Lung (tissue), 12 donors: Measurements from ENCODE around the gene RBFOX1. TPM values are rescaled to one million over a fixed set of nuclear protein-coding genes. Genes with fewer than 3 reads are reported as not detected.
A peak's percentile ranks its signal among the peaks of the same experiment; 100 is the strongest.

ENCODE experiments used
- ATAC-seq: fragments of 200-7000 bp; cut with Tn5 transposase; one replicate; pipeline ENCODE4 v1.9.1; 2020; ENCODE audit warnings: moderate number of reproducible peaks; ENCODE audit not compliant: insufficient read depth, low FRiP score
- DNase-seq, 3 donors: peaks; one replicate each; pipeline ENCODE4 v3.0.0-alpha.2; 2013 to 2017
- H3K27ac ChIP-seq, 2 donors: one replicate each; pipeline ENCODE4 v1.5.1; 2013; ENCODE audit warnings: mild to moderate bottlenecking in 2 of 2, moderate library complexity in 2 of 2, control low read depth in 1 of 2, inconsistent platforms in 1 of 2, low read depth in 1 of 2, low read length in 1 of 2
- H3K27me3 ChIP-seq, 3 donors: one replicate each; pipeline ENCODE4 v1.5.1; 2013; ENCODE audit warnings: low read length in 2 of 3; ENCODE audit not compliant: control insufficient read depth in 3 of 3, insufficient read depth in 3 of 3
- H3K36me3 ChIP-seq, 4 donors: one replicate each; pipeline ENCODE4 v1.5.1; 2013; ENCODE audit warnings: low read length in 4 of 4, mild to moderate bottlenecking in 1 of 4, moderate library complexity in 1 of 4; ENCODE audit not compliant: control insufficient read depth in 4 of 4, insufficient read depth in 4 of 4
- H3K4me1 ChIP-seq, 5 donors: one replicate each; pipeline ENCODE4 v1.5.1; 2013; ENCODE audit warnings: low read length in 5 of 5, mild to moderate bottlenecking in 2 of 5, moderate library complexity in 1 of 5; ENCODE audit not compliant: control insufficient read depth in 5 of 5, insufficient read depth in 5 of 5
- H3K4me3 ChIP-seq: one replicate; pipeline ENCODE4 v1.5.1; 2013; ENCODE audit warnings: mild to moderate bottlenecking, control low read depth, moderate library complexity
- H3K9ac ChIP-seq, 2 donors: one replicate each; pipeline ENCODE4 v1.5.1; 2013; ENCODE audit warnings: low read length in 2 of 2, control low read depth in 1 of 2; ENCODE audit not compliant: insufficient read depth in 1 of 2
- H3K9me3 ChIP-seq, 4 donors: one replicate each; pipeline ENCODE4 v1.5.1; 2013; ENCODE audit warnings: low read length in 3 of 4, mild to moderate bottlenecking in 1 of 4, moderate library complexity in 1 of 4; ENCODE audit not compliant: control insufficient read depth in 4 of 4, insufficient read depth in 3 of 4
- CTCF ChIP-seq: IDR thresholded peaks from 2 replicates; pipeline ENCODE4 v1.5.1; 2012; ENCODE audit warnings: mild to moderate bottlenecking; ENCODE audit errors: control extremely low read depth, extremely low read depth
- WGBS, 2 donors: extraction: QIAGEN DNeasy Blood & Tissue Kit; methylation state at CpG; one replicate each; pipeline ENCODE4 v1.1.7; 2013; 5-methylcytosine and 5-hydroxymethylcytosine counted together
- polyA plus RNA-seq, 2 donors: library from polyadenylated mRNA; stranded (reverse); fragments of 200-250 nt; gene quantifications; one replicate each; pipeline ENCODE4 v1.2.1, GENCODE V29; 2013
- total RNA-seq, 2 donors: library from RNA; depleted of rRNA in 1 of 2; stranded (reverse); fragments of >200 nt in 1 of 2; gene quantifications; one replicate each; pipeline ENCODE4 v1.2.1, GENCODE V29; 2014 to 2021
- donor health status: control.
- donor health status: control.
- donor health status: Bipolar disorder and iron deficiency.
- donor health status: healthy.
- donor health status: DM: yes; HTN: yes; CAD: no.

The RBFOX1 gene
- total and polyA plus RNA-seq, 4 donors = 0.55 to 3.0 TPM; not detected in 2

GRCh38 chr16:7373776-7374175 is 41.1 kb downstream of the RBFOX1 start:
- Histone ChIP-seq H3K27me3 (peaks cover 0 to 1% (median 0%) of the 10 kb centered on the region in 3 donors), H3K4me1 (peaks cover 0 to 24% (median 0%) of the 10 kb centered on the region in 5 donors), H3K27ac (peak overlapping the region in 1 of 2 donors; percentile 81), H3K9me3 (no peaks in the 10 kb centered on the region), H3K9ac (no peak overlapping the region), H3K36me3 (no peaks in the 10 kb centered on the region), H3K4me3 (no peak overlapping the region)
- TF ChIP-seq CTCF = no peak
- DNase-seq (no peak), ATAC-seq (no peak)
- 72 to 81% methylated on average over 5 of the region's 5 CpGs for WGBS, 2 donors

- DNase-seq (no peak), ATAC-seq (no peak)
- peaks cover 0 to 24% (median 0%) of the 10 kb centered on the region in 5 donors for H3K4me1 ChIP-seq
- no peaks in the 10 kb centered on the region for H3K36me3 ChIP-seq
- H3K9ac ChIP-seq = no peak overlapping the region
- H3K4me3 ChIP-seq = no peak overlapping the region
- WGBS, 2 donors = 62 to 76% methylated on average over 9 of the region's 9 CpGs
- no peak for TF ChIP-seq CTCF
- H3K27ac ChIP-seq = peak overlapping the region in 1 of 2 donors; percentile 81
- peaks cover 0 to 5% (median 0%) of the 10 kb centered on the region in 3 donors for H3K27me3 ChIP-seq
- no peaks in the 10 kb centered on the region for H3K9me3 ChIP-seq
These were observed 42.0 kb downstream of the RBFOX1 start for GRCh38 chr16:7374614-7375174.

GRCh38 chr16:7376227-7376626 is 43.6 kb downstream of the RBFOX1 start:
- peaks cover 0 to 5% (median 0%) of the 10 kb centered on the region in 3 donors for H3K27me3 ChIP-seq
- 72 to 83% methylated on average over 5 of the region's 5 CpGs for WGBS, 2 donors
- H3K4me3 ChIP-seq = no peak overlapping the region
- no peaks in the 10 kb centered on the region for H3K9me3 ChIP-seq
- no peak for TF ChIP-seq CTCF
- peak overlapping the region in 1 of 2 donors; percentile 74 for H3K27ac ChIP-seq
- no peaks in the 10 kb centered on the region for H3K36me3 ChIP-seq
- no peak for ATAC-seq
- no peak overlapping the region for H3K9ac ChIP-seq
- DNase-seq = no peak
- peaks cover 0 to 18% (median 0%) of the 10 kb centered on the region in 5 donors for H3K4me1 ChIP-seq

GRCh38 chr16:7377231-7377630 is 44.6 kb downstream of the RBFOX1 start:
- peak overlapping the region in 1 of 2 donors; percentile 74 for H3K27ac ChIP-seq
- no peak for TF ChIP-seq CTCF
- peaks cover 0 to 5% (median 0%) of the 10 kb centered on the region in 3 donors for H3K27me3 ChIP-seq
- H3K4me1 ChIP-seq = peaks cover 0 to 18% (median 0%) of the 10 kb centered on the region in 5 donors
- H3K9ac ChIP-seq = no peak overlapping the region
- no peak overlapping the region for H3K4me3 ChIP-seq
- no peaks in the 10 kb centered on the region for H3K9me3 ChIP-seq
- H3K36me3 ChIP-seq = no peaks in the 10 kb centered on the region
- ATAC-seq (no peak), DNase-seq (no peak)
- 80 to 83% methylated on average over 5 of the region's 5 CpGs for WGBS, 2 donors
